Activated naive CD4-positive, alpha-beta T cell treated with anti-CD3 and anti-CD28 coated beads, Interleukin-2, amount 50 U/mL, for 72 hours (primary cell): Measurements from ENCODE around the gene NOL3. TPM values are rescaled to one million over a fixed set of nuclear protein-coding genes. Genes with fewer than 3 reads are reported as not detected.

ENCODE experiments used
- total RNA-seq, 2 donors: library from RNA; stranded (reverse); gene quantifications; one replicate each; pipeline ENCODE4 v1.2.3, GENCODE V29; 2022

The NOL3 gene
- total RNA-seq, 2 donors from 2014 or later, result 9.2 to 43.4 TPM

Other genes with a start within 250 kb of the NOL3 start
- 1 to 10 TPM in 1 of 2 donors, under 1 TPM in 1; 0.99 to 3.8 TPM for gene RRAD, start 245.0 kb upstream of the NOL3 start, total RNA-seq
- gene CIAO2B, start 236.1 kb upstream of the NOL3 start, total RNA-seq, result 100 to 1,000 TPM; 169 to 196 TPM
- gene CES2, start 235.0 kb upstream of the NOL3 start, total RNA-seq, result 10 to 100 TPM; 26.2 to 29.8 TPM
- 1 to 10 TPM in 1 of 2 donors, under 1 TPM in 1; 0.73 to 6.8 TPM for gene CES3, start 209.3 kb upstream of the NOL3 start, total RNA-seq
- 10 to 100 TPM in 1 of 2 donors, 1 to 10 TPM in 1; 8.2 to 21.3 TPM for gene CES4A, start 181.9 kb upstream of the NOL3 start, total RNA-seq
- 100 to 1,000 TPM; 119 to 124 TPM for gene CBFB, start 141.4 kb upstream of the NOL3 start, total RNA-seq
- gene PHAF1, start 60.6 kb upstream of the NOL3 start, total RNA-seq, result 10 to 100 TPM; 15.6 to 16.6 TPM
- gene B3GNT9, start 19.5 kb upstream of the NOL3 start, total RNA-seq, result 1 to 10 TPM; 3.2 to 4.7 TPM
- 10 to 100 TPM; 15.7 to 43.5 TPM for gene TRADD, start 10.6 kb upstream of the NOL3 start, total RNA-seq
- gene FBXL8, start 10.6 kb upstream of the NOL3 start, total RNA-seq, result 10 to 100 TPM; 27.9 to 38.7 TPM
- gene HSF4, start 5.8 kb upstream of the NOL3 start, total RNA-seq, result 10 to 100 TPM; 26.0 to 58.8 TPM
- 10 to 100 TPM; 26.3 to 63.5 TPM for gene MATCAP1, start 13.4 kb downstream of the NOL3 start, total RNA-seq
- under 1 TPM in 1 of 2 donors, not detected in 1; 0.36 TPM for gene EXOC3L1, start 19.6 kb downstream of the NOL3 start, total RNA-seq
- gene E2F4, start 21.6 kb downstream of the NOL3 start, total RNA-seq, result 100 to 1,000 TPM in 1 of 2 donors, 10 to 100 TPM in 1; 71.7 to 104 TPM
- gene ELMO3, start 28.6 kb downstream of the NOL3 start, total RNA-seq, result 1 to 10 TPM; 4.0 to 7.0 TPM
- gene TMEM208, start 56.6 kb downstream of the NOL3 start, total RNA-seq, result 10 to 100 TPM; 28.4 to 35.4 TPM
- 100 to 1,000 TPM; 104 to 133 TPM for gene FHOD1, start 76.9 kb downstream of the NOL3 start, total RNA-seq
- 10 to 100 TPM in 1 of 2 donors, 1 to 10 TPM in 1; 8.3 to 13.6 TPM for gene SLC9A5, start 78.4 kb downstream of the NOL3 start, total RNA-seq
- gene PLEKHG4, start 109.0 kb downstream of the NOL3 start, total RNA-seq, result 10 to 100 TPM in 1 of 2 donors, 1 to 10 TPM in 1; 9.5 to 23.2 TPM
- 1 to 10 TPM in 1 of 2 donors, under 1 TPM in 1; 0.71 to 6.1 TPM for gene KCTD19, start 156.2 kb downstream of the NOL3 start, total RNA-seq
- gene LRRC36, start 156.3 kb downstream of the NOL3 start, total RNA-seq, result 1 to 10 TPM in 1 of 2 donors, under 1 TPM in 1; 0.57 to 1.9 TPM
- gene TPPP3, start 223.0 kb downstream of the NOL3 start, total RNA-seq, result not detected
- gene ZDHHC1, start 245.9 kb downstream of the NOL3 start, total RNA-seq, result 1 to 10 TPM in 1 of 2 donors, under 1 TPM in 1; 0.23 to 2.4 TPM